Measurements from ENCODE around the gene MNX1. TPM values are rescaled to one million over a fixed set of nuclear protein-coding genes. Genes with fewer than 3 reads are reported as not detected.
A peak's percentile ranks its signal among the peaks of the same experiment; 100 is the strongest.

Gene MNX1
- total RNA-seq, 1 donor from 2014 or later = not detected

- H3K4me3 ChIP-seq (ENCODE audit: insufficient read depth, low read depth, low read length) = no peak overlapping the region
- no peaks in the 10 kb centered on the region for H3K9me3 Mint-ChIP-seq (ENCODE audit: unreplicated experiment)
- H3K27me3 Mint-ChIP-seq (ENCODE audit: low read depth, unreplicated experiment) = no peaks in the 10 kb centered on the region
- H3K9me3 ChIP-seq (ENCODE audit: insufficient read depth, low read depth, low read length) = no peaks in the 10 kb centered on the region
- peaks cover 27% of the 10 kb centered on the region for H3K79me2 ChIP-seq (ENCODE audit: insufficient read depth, low read length)
- no peaks in the 10 kb centered on the region for H3K4me1 Mint-ChIP-seq (ENCODE audit: low read depth, unreplicated experiment)
- TF ChIP-seq, protein P1, sequence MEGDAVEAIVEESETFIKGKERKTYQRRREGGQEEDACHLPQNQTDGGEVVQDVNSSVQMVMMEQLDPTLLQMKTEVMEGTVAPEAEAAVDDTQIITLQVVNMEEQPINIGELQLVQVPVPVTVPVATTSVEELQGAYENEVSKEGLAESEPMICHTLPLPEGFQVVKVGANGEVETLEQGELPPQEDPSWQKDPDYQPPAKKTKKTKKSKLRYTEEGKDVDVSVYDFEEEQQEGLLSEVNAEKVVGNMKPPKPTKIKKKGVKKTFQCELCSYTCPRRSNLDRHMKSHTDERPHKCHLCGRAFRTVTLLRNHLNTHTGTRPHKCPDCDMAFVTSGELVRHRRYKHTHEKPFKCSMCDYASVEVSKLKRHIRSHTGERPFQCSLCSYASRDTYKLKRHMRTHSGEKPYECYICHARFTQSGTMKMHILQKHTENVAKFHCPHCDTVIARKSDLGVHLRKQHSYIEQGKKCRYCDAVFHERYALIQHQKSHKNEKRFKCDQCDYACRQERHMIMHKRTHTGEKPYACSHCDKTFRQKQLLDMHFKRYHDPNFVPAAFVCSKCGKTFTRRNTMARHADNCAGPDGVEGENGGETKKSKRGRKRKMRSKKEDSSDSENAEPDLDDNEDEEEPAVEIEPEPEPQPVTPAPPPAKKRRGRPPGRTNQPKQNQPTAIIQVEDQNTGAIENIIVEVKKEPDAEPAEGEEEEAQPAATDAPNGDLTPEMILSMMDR (IDR thresholded peaks at IDR 0.05; ENCODE audit: insufficient read depth, low read depth, low read length) = no peak
- TF ChIP-seq EZH2 (IDR thresholded peaks at IDR 0.05; ENCODE audit: insufficient read depth, low read length) = no peak
- H3K4me3 Mint-ChIP-seq (ENCODE audit: unreplicated experiment) = no peak overlapping the region
- H3K27ac Mint-ChIP-seq (ENCODE audit: unreplicated experiment) = no peak overlapping the region
- H3K9ac ChIP-seq (ENCODE audit: low read length) = no peak overlapping the region
- no peak for DNase-seq (ENCODE audit: low read depth)
- peaks cover 46% of the 10 kb centered on the region for H4K20me1 ChIP-seq (ENCODE audit: insufficient read depth, low read length)
- no peak overlapping the region for H3K4me2 ChIP-seq (ENCODE audit: low read length)
- no peak overlapping the region for H2AFZ ChIP-seq (ENCODE audit: low read depth, low read length)
- H3K36me3 ChIP-seq (ENCODE audit: insufficient read depth, low read length) = peaks cover 66% of the 10 kb centered on the region
- H3K36me3 Mint-ChIP-seq (ENCODE audit: low read depth, unreplicated experiment) = peaks cover 27% of the 10 kb centered on the region
- H3K27me3 ChIP-seq (ENCODE audit: insufficient read depth, low read length) = no peaks in the 10 kb centered on the region
- H3K4me1 ChIP-seq (ENCODE audit: insufficient read depth, low read length) = no peaks in the 10 kb centered on the region
- FAIRE-seq = no peak
- no peak overlapping the region for H3K27ac ChIP-seq (ENCODE audit: low read depth, low read length)
Observed at GRCh38 chr7:156962897-156963296, 47.6 kb downstream of the MNX1 start.

GRCh38 chr7:156962145-156962544 lies 48.3 kb downstream of the MNX1 start:
- peaks cover 26% of the 10 kb centered on the region for H3K36me3 Mint-ChIP-seq (ENCODE audit: low read depth, unreplicated experiment)
- Histone ChIP-seq H3K9me3 (ENCODE audit: insufficient read depth, low read depth, low read length) (no peaks in the 10 kb centered on the region), H2AFZ (ENCODE audit: low read depth, low read length) (no peak overlapping the region), H4K20me1 (ENCODE audit: insufficient read depth, low read length) (peaks cover 47% of the 10 kb centered on the region), H3K9ac (ENCODE audit: low read length) (no peak overlapping the region), H3K27me3 (ENCODE audit: insufficient read depth, low read length) (no peaks in the 10 kb centered on the region), H3K79me2 (ENCODE audit: insufficient read depth, low read length) (peaks cover 30% of the 10 kb centered on the region), H3K27ac (ENCODE audit: low read depth, low read length) (no peak overlapping the region), H3K4me2 (ENCODE audit: low read length) (no peak overlapping the region), H3K36me3 (ENCODE audit: insufficient read depth, low read length) (peaks cover 64% of the 10 kb centered on the region), H3K4me1 (ENCODE audit: insufficient read depth, low read length) (no peaks in the 10 kb centered on the region), H3K4me3 (ENCODE audit: insufficient read depth, low read depth, low read length) (no peak overlapping the region)
- DNase-seq (ENCODE audit: low read depth) (no peak), FAIRE-seq (no peak)
- H3K9me3 Mint-ChIP-seq (ENCODE audit: unreplicated experiment) = no peaks in the 10 kb centered on the region
- no peaks in the 10 kb centered on the region for H3K27me3 Mint-ChIP-seq (ENCODE audit: low read depth, unreplicated experiment)
- H3K4me1 Mint-ChIP-seq (ENCODE audit: low read depth, unreplicated experiment) = no peaks in the 10 kb centered on the region
- no peak overlapping the region for H3K4me3 Mint-ChIP-seq (ENCODE audit: unreplicated experiment)
- H3K27ac Mint-ChIP-seq (ENCODE audit: unreplicated experiment) = no peak overlapping the region
- TF ChIP-seq EZH2 (IDR thresholded peaks at IDR 0.05; ENCODE audit: insufficient read depth, low read length) = no peak
- TF ChIP-seq, protein P1 (IDR thresholded peaks at IDR 0.05; ENCODE audit: insufficient read depth, low read depth, low read length) = no peak

- FAIRE-seq (no peak), DNase-seq (ENCODE audit: low read depth) (no peak)
- Histone ChIP-seq H4K20me1 (ENCODE audit: insufficient read depth, low read length) (peaks cover 76% of the 10 kb centered on the region), H3K27ac (ENCODE audit: low read depth, low read length) (no peak overlapping the region), H3K4me2 (ENCODE audit: low read length) (no peak overlapping the region), H3K27me3 (ENCODE audit: insufficient read depth, low read length) (no peaks in the 10 kb centered on the region), H3K4me3 (ENCODE audit: insufficient read depth, low read depth, low read length) (no peak overlapping the region), H3K79me2 (ENCODE audit: insufficient read depth, low read length) (peaks cover 81% of the 10 kb centered on the region), H3K36me3 (ENCODE audit: insufficient read depth, low read length) (peaks cover 62% of the 10 kb centered on the region), H3K9me3 (ENCODE audit: insufficient read depth, low read depth, low read length) (no peaks in the 10 kb centered on the region), H3K4me1 (ENCODE audit: insufficient read depth, low read length) (peaks cover 7% of the 10 kb centered on the region), H2AFZ (ENCODE audit: low read depth, low read length) (no peak overlapping the region), H3K9ac (ENCODE audit: low read length) (no peak overlapping the region)
- H3K4me3 Mint-ChIP-seq (ENCODE audit: unreplicated experiment) = no peak overlapping the region
- H3K27me3 Mint-ChIP-seq (ENCODE audit: low read depth, unreplicated experiment) = no peaks in the 10 kb centered on the region
- H3K27ac Mint-ChIP-seq (ENCODE audit: unreplicated experiment) = peak overlapping the region; percentile 29
- H3K36me3 Mint-ChIP-seq (ENCODE audit: low read depth, unreplicated experiment) = peaks cover 26% of the 10 kb centered on the region
- H3K9me3 Mint-ChIP-seq (ENCODE audit: unreplicated experiment) = no peaks in the 10 kb centered on the region
- TF ChIP-seq, protein P1 (IDR thresholded peaks at IDR 0.05; ENCODE audit: insufficient read depth, low read depth, low read length) = no peak
- TF ChIP-seq EZH2 (IDR thresholded peaks at IDR 0.05; ENCODE audit: insufficient read depth, low read length) = no peak
- H3K4me1 Mint-ChIP-seq (ENCODE audit: low read depth, unreplicated experiment) = peaks cover 11% of the 10 kb centered on the region
Observed at GRCh38 chr7:156956727-156957126, 53.7 kb downstream of the MNX1 start.

Measured in astrocyte (in vitro differentiated cells and primary cell).